HCT116 (cell line): ENCODE results near the gene CTBP2. TPM values are rescaled to one million over a fixed set of nuclear protein-coding genes. Genes with fewer than 3 reads are reported as not detected.

Experiments used
- ATAC-seq: fragments of 200-7000 bp; cut with Tn5 transposase; 2 replicates; pipeline ENCODE4 v1.9.1; 2020; ENCODE audit warnings: mild to moderate bottlenecking, moderate library complexity
- BruUV-seq: library from RNA; stranded (reverse); fragments of 400-500 nt; replicated peaks from 2 replicates; lab custom pipeline; 2021; lab: Mats Ljungman, UMichigan
- CTCF ChIA-PET: fragments of 300-600 bp; sonication (Branson Sonifier 250); formaldehyde crosslinking; loops from one replicate; lab custom pipeline; 2021; ENCODE audit warnings: antibody characterized with exemption; lab: Charles Lee
- POLR2A ChIA-PET: fragments of 300-600, 350-600 bp; sonication (Branson Sonifier 250); formaldehyde crosslinking; loops from one replicate; lab custom pipeline; 2021; ENCODE audit warnings: antibody characterized with exemption; lab: Charles Lee
- RAD21 ChIA-PET, 2 experiments: fragments of 300-600 bp; sonication (Branson Sonifier 250); formaldehyde crosslinking; loops; one replicate each; lab custom pipeline; 2023; ENCODE audit warnings: low total read pairs in 2 of 2; ENCODE audit not compliant: uncharacterized antibody in 2 of 2, unreplicated experiment in 2 of 2, low non-redundant PET in 1 of 2; lab: Charles Lee
- DNase-seq: peaks from one replicate; pipeline ENCODE4 v3.0.0-alpha.2; 2010; ENCODE audit warnings: low read depth, low spot score
- H2AFZ ChIP-seq: fragments of 200-600 bp; shearing (Covaris generic), sonication (generic); 2 replicates; pipeline ENCODE4 v1.6.1; 2017; ENCODE audit warnings: low read depth, mixed run types, mixed read lengths, antibody characterized with exemption, low read length; ENCODE audit not compliant: poor library complexity, severe bottlenecking
- H3K27ac ChIP-seq: 2 replicates; pipeline ENCODE4 v1.5.1; 2012; ENCODE audit warnings: low read depth, low read length
- H3K27me3 ChIP-seq: fragments of 200-600 bp; sonication (generic); 2 replicates; pipeline ENCODE4 v1.6.1; 2016; ENCODE audit warnings: mixed run types, low read length, mixed read lengths; ENCODE audit not compliant: insufficient read depth
- H3K36me3 ChIP-seq, 2 experiments: fragments of 200-500 bp in 1 of 2; fragments of 200-600 bp in 1 of 2; sonication (Bioruptor generic) in 1 of 2; sonication (generic) in 1 of 2; 2 replicates each; pipeline versions ENCODE4 v1.5.1 to v1.6.1; 2014 to 2016; ENCODE audit warnings: low read length in 2 of 2, inconsistent platforms in 1 of 2, mixed read lengths in 1 of 2, mixed run types in 1 of 2; ENCODE audit not compliant: insufficient read depth in 2 of 2, control insufficient read depth in 1 of 2
- H3K4me1 ChIP-seq, 2 experiments: fragments of 200-600 bp in 1 of 2; sonication (generic) in 1 of 2; 2 replicates each; pipeline versions ENCODE4 v1.5.1 to v1.6.1; 2012 to 2017; ENCODE audit warnings: low read length in 2 of 2, inconsistent platforms in 1 of 2, mild to moderate bottlenecking in 1 of 2, mixed read lengths in 1 of 2, mixed run types in 1 of 2, moderate library complexity in 1 of 2; ENCODE audit not compliant: insufficient read depth in 2 of 2, control insufficient read depth in 1 of 2
- H3K4me2 ChIP-seq: fragments of 200-600 bp; sonication (generic); 2 replicates; pipeline ENCODE4 v1.6.1; 2017; ENCODE audit warnings: mixed run types, low read length, mixed read lengths
- H3K4me3 ChIP-seq, 2 experiments: fragments of 200-600 bp in 1 of 2; sonication (generic) in 1 of 2; replicated peaks in 1 of 2; 2 replicates each; pipeline ENCODE4 v1.5.1; 2011 to 2016; ENCODE audit warnings: low read length in 2 of 2, control low read depth in 1 of 2, low read depth in 1 of 2, mild to moderate bottlenecking in 1 of 2, mixed read lengths in 1 of 2, mixed run types in 1 of 2
- H3K79me2 ChIP-seq: fragments of 200-600 bp; sonication (generic); 2 replicates; pipeline ENCODE4 v1.6.1; 2017; ENCODE audit warnings: mild to moderate bottlenecking, mixed run types, low read length, moderate library complexity, mixed read lengths; ENCODE audit not compliant: insufficient read depth
- H3K9ac ChIP-seq: fragments of 200-600 bp; sonication (generic); 2 replicates; pipeline ENCODE4 v1.6.1; 2016; ENCODE audit warnings: low read length, mixed read lengths
- H3K9me2 ChIP-seq: fragments of 200-600 bp; sonication (generic), shearing (Covaris generic); 2 replicates; pipeline ENCODE4 v1.6.1; 2017; ENCODE audit warnings: mixed run types, mild to moderate bottlenecking, moderate library complexity; ENCODE audit not compliant: insufficient read depth
- H3K9me3 ChIP-seq, 2 experiments: fragments of 200-500 bp in 1 of 2; fragments of 200-600 bp in 1 of 2; sonication (Bioruptor generic) in 1 of 2; sonication (generic) in 1 of 2; 2 replicates each; pipeline ENCODE4 v1.6.1; 2014 to 2017; ENCODE audit warnings: low read length in 2 of 2, mixed read lengths in 2 of 2, inconsistent platforms in 1 of 2, low read depth in 1 of 2, mild to moderate bottlenecking in 1 of 2, mixed run types in 1 of 2, moderate library complexity in 1 of 2; ENCODE audit not compliant: control insufficient read depth in 1 of 2, insufficient read depth in 1 of 2
- H4K20me1 ChIP-seq: fragments of 200-600 bp; sonication (generic), shearing (Covaris generic); 2 replicates; pipeline ENCODE4 v1.6.1; 2017; ENCODE audit warnings: mixed run types, mild to moderate bottlenecking, moderate library complexity; ENCODE audit not compliant: insufficient read depth
- CBX3 ChIP-seq: IDR thresholded peaks from 2 replicates; pipeline ENCODE4 v1.6.1; 2012; ENCODE audit warnings: low read depth
- CEBPB ChIP-seq: IDR thresholded peaks from 2 replicates; pipeline ENCODE4 v1.6.1; 2012; ENCODE audit warnings: low read depth
- ELF1 ChIP-seq: IDR thresholded peaks from 2 replicates; pipeline ENCODE4 v1.6.1; 2012; ENCODE audit warnings: low read depth, borderline replicate concordance
- EZH2phosphoT487 ChIP-seq: fragments of 200-600 bp; IDR thresholded peaks from 2 replicates; pipeline ENCODE4 v1.6.1; 2018; ENCODE audit warnings: antibody characterized with exemption, borderline replicate concordance
- POLR2AphosphoS5 ChIP-seq: IDR thresholded peaks from 2 replicates; pipeline ENCODE4 v1.6.1; 2011; ENCODE audit warnings: mild to moderate bottlenecking, low read depth, low read length, moderate library complexity
- SP1 ChIP-seq: IDR thresholded peaks from 2 replicates; pipeline ENCODE4 v1.6.1; 2012; ENCODE audit warnings: low read depth
- SRF ChIP-seq: IDR thresholded peaks from 2 replicates; pipeline ENCODE4 v1.6.1; 2012; ENCODE audit warnings: low read depth
- TCF7L2 ChIP-seq: IDR thresholded peaks from 2 replicates; pipeline ENCODE4 v1.7.0; 2011; ENCODE audit warnings: borderline replicate concordance, inconsistent platforms; ENCODE audit not compliant: insufficient read depth, insufficient read length; ENCODE audit errors: extremely low read depth
- YY1 ChIP-seq: IDR thresholded peaks from 2 replicates; pipeline ENCODE4 v1.6.1; 2011; ENCODE audit warnings: low read length, low read depth, moderate library complexity, mild to moderate bottlenecking; ENCODE audit not compliant: insufficient replicate concordance; ENCODE audit errors: extremely low read depth
- ZFX ChIP-seq: fragments of 450-650 bp; IDR thresholded peaks from 2 replicates; pipeline ENCODE4 v1.6.1; 2017
- ZNF274 ChIP-seq: fragments of 200-500 bp; sonication (Bioruptor generic); IDR thresholded peaks from 2 replicates; pipeline ENCODE4 v1.6.1; 2014; ENCODE audit warnings: mild to moderate bottlenecking, low read depth, low read length, inconsistent platforms
- intact Hi-C: fragments of 100-400 bp; cut with micrococcal nuclease; formaldehyde crosslinking; loops from 2 replicates; pipeline ENCODE4 v1.10.0; 2022
- total RNA-seq: library from RNA; stranded (reverse); gene quantifications from one replicate; pipeline ENCODE4 v1.2.1, GENCODE V29; 2021; ENCODE audit not compliant: unreplicated experiment
- TF ChIP-seq, protein P1 (sequence below): IDR thresholded peaks from 2 replicates; pipeline ENCODE4 v1.6.1; 2012; ENCODE audit warnings: low read depth
- TF ChIP-seq, protein P2 (sequence below): IDR thresholded peaks from 2 replicates; pipeline ENCODE4 v1.6.1; 2012
- TF ChIP-seq, protein P3 (sequence below): IDR thresholded peaks from 2 replicates; pipeline ENCODE4 v1.6.1; 2011; ENCODE audit warnings: mild to moderate bottlenecking, low read length, moderate library complexity; ENCODE audit not compliant: insufficient replicate concordance; ENCODE audit errors: extremely low read depth
- TF ChIP-seq, protein P4 (sequence below), 3 experiments: fragments of 200-600 bp in 1 of 3; sonication (generic) in 1 of 3; IDR thresholded peaks in 2 of 3; conservative IDR thresholded peaks in 1 of 3; 2 replicates each; pipeline ENCODE4 v1.5.1; 2012 to 2017; ENCODE audit warnings: low read depth in 2 of 3, low read length in 2 of 3, antibody characterized with exemption in 1 of 3, borderline replicate concordance in 1 of 3, control low read depth in 1 of 3, mild to moderate bottlenecking in 1 of 3, mixed read lengths in 1 of 3, mixed run types in 1 of 3, moderate library complexity in 1 of 3; ENCODE audit not compliant: insufficient read depth in 1 of 3
- TF ChIP-seq, protein P5 (sequence below): IDR thresholded peaks from 2 replicates; pipeline ENCODE4 v1.6.1; 2012

CTBP2 gene
- total RNA-seq, 1 experiment from 2014 or later, result 144 TPM

DNA sequence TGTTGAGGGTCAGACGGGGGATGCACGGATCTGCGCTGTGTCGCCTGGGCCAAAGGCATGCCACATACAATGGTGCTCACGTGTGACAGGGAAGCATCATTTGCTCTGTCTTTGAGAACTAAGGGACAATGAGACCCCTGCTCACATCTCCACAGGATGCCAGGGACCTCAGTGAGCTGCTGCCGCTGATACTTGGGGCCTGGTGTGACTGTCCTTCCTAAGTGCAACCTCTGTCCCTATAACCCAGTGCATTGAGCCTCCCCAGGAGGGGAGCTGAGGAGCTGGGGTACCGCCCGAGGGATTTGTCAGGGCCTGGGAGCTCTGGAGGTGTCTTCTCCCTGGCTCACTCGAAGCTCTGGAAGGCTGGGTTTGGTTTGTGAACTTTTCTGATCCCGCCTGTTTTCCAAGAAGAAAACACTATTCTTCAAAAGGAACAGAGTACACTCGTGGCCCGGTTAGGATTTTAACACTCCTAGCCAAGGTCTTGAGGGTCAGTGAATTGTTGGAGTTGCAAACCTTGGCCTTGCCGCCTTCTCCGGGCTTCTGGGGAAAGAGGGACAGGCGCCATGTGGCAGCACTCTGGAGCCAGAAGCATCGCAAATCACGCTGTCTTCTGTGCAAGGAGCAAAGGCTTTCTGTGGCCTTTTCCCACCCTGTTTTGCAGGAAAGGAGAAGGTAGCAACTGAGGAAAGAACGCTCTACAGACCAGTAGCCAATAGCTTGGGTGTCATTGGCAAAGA, 26.2 kb upstream of the CTBP2 start:
- RAD21 ChIA-PET, result no interaction called here
- Histone ChIP-seq H3K9me3 (no peaks in the 10 kb centered on the region), H3K36me3 (no peaks in the 10 kb centered on the region), H3K27me3 (no peaks in the 10 kb centered on the region; the same call in 1 of the 2 replicates), H3K9ac (no peak overlapping the region), H3K4me1 (peaks cover 0 to 9% of the 10 kb centered on the region in 2 experiments; a peak in 2 of 4 replicates), H3K27ac (no peak overlapping the region), H4K20me1 (no peaks in the 10 kb centered on the region), H3K4me3 (no peak overlapping the region), H3K79me2 (no peaks in the 10 kb centered on the region), H3K9me2 (no peaks in the 10 kb centered on the region), H3K4me2 (no peak overlapping the region), H2AFZ (no peak overlapping the region)
- ATAC-seq (no peak), DNase-seq (no peak)
- CTCF ChIA-PET, result no interaction called here
- POLR2A ChIA-PET, result no interaction called here
- intact Hi-C loops, result no loop called here
- TF ChIP-seq POLR2AphosphoS5 (no peak), SP1 (no peak), TCF7L2 (no peak), CEBPB (no peak), CBX3 (no peak), ZFX (no peak), EZH2phosphoT487 (no peak), ZNF274 (no peak), YY1 (no peak), SRF (no peak), ELF1 (no peak)
- TF ChIP-seq, protein P1, sequence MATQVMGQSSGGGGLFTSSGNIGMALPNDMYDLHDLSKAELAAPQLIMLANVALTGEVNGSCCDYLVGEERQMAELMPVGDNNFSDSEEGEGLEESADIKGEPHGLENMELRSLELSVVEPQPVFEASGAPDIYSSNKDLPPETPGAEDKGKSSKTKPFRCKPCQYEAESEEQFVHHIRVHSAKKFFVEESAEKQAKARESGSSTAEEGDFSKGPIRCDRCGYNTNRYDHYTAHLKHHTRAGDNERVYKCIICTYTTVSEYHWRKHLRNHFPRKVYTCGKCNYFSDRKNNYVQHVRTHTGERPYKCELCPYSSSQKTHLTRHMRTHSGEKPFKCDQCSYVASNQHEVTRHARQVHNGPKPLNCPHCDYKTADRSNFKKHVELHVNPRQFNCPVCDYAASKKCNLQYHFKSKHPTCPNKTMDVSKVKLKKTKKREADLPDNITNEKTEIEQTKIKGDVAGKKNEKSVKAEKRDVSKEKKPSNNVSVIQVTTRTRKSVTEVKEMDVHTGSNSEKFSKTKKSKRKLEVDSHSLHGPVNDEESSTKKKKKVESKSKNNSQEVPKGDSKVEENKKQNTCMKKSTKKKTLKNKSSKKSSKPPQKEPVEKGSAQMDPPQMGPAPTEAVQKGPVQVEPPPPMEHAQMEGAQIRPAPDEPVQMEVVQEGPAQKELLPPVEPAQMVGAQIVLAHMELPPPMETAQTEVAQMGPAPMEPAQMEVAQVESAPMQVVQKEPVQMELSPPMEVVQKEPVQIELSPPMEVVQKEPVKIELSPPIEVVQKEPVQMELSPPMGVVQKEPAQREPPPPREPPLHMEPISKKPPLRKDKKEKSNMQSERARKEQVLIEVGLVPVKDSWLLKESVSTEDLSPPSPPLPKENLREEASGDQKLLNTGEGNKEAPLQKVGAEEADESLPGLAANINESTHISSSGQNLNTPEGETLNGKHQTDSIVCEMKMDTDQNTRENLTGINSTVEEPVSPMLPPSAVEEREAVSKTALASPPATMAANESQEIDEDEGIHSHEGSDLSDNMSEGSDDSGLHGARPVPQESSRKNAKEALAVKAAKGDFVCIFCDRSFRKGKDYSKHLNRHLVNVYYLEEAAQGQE, result no peak
- TF ChIP-seq, protein P2, sequence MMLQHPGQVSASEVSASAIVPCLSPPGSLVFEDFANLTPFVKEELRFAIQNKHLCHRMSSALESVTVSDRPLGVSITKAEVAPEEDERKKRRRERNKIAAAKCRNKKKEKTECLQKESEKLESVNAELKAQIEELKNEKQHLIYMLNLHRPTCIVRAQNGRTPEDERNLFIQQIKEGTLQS, result no peak
- TF ChIP-seq, protein P3, sequence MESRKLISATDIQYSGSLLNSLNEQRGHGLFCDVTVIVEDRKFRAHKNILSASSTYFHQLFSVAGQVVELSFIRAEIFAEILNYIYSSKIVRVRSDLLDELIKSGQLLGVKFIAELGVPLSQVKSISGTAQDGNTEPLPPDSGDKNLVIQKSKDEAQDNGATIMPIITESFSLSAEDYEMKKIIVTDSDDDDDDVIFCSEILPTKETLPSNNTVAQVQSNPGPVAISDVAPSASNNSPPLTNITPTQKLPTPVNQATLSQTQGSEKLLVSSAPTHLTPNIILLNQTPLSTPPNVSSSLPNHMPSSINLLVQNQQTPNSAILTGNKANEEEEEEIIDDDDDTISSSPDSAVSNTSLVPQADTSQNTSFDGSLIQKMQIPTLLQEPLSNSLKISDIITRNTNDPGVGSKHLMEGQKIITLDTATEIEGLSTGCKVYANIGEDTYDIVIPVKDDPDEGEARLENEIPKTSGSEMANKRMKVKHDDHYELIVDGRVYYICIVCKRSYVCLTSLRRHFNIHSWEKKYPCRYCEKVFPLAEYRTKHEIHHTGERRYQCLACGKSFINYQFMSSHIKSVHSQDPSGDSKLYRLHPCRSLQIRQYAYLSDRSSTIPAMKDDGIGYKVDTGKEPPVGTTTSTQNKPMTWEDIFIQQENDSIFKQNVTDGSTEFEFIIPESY, result no peak
- TF ChIP-seq, protein P4, sequence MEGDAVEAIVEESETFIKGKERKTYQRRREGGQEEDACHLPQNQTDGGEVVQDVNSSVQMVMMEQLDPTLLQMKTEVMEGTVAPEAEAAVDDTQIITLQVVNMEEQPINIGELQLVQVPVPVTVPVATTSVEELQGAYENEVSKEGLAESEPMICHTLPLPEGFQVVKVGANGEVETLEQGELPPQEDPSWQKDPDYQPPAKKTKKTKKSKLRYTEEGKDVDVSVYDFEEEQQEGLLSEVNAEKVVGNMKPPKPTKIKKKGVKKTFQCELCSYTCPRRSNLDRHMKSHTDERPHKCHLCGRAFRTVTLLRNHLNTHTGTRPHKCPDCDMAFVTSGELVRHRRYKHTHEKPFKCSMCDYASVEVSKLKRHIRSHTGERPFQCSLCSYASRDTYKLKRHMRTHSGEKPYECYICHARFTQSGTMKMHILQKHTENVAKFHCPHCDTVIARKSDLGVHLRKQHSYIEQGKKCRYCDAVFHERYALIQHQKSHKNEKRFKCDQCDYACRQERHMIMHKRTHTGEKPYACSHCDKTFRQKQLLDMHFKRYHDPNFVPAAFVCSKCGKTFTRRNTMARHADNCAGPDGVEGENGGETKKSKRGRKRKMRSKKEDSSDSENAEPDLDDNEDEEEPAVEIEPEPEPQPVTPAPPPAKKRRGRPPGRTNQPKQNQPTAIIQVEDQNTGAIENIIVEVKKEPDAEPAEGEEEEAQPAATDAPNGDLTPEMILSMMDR (IDR thresholded peaks at IDR 0.05 in 2 of 3, conservative IDR thresholded peaks at IDR 0.05 in 1 of 3; ENCODE audit: borderline replicate concordance in 1 of 3, insufficient read depth in 1 of 3, low read depth in 2 of 3, low read length in 2 of 3), result no peak
- TF ChIP-seq, protein P5, sequence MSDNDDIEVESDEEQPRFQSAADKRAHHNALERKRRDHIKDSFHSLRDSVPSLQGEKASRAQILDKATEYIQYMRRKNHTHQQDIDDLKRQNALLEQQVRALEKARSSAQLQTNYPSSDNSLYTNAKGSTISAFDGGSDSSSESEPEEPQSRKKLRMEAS, result no peak
- BruUV-seq, result no TSS peak
